ENCODE measurements around the gene PSMG4. TPM values are rescaled to one million over a fixed set of nuclear protein-coding genes. Genes with fewer than 3 reads are reported as not detected.

PSMG4 gene
- polyA plus RNA-seq, 1 donor (not counting 4 experiments of a cell fraction or from before 2014, with no cell fraction given), result 16.3 TPM

- Histone ChIP-seq H3K79me2 (ENCODE audit: control insufficient read depth, insufficient read depth, low read length) (no peaks in the 10 kb centered on the region), H3K9me1 (ENCODE audit: control insufficient read depth, extremely low read depth, insufficient read depth, low read length) (no peaks in the 10 kb centered on the region), H3K9ac (ENCODE audit: control insufficient read depth, extremely low read depth, insufficient read depth, low read length) (no peak overlapping the region), H2AFZ (ENCODE audit: control insufficient read depth, low read length) (no peak overlapping the region), H3K4me1 (ENCODE audit: control insufficient read depth, extremely low read depth, insufficient read depth, low read length) (no peaks in the 10 kb centered on the region), H4K20me1 (ENCODE audit: control insufficient read depth, extremely low read depth, insufficient read depth, low read length) (no peaks in the 10 kb centered on the region), H3K36me3 (ENCODE audit: control insufficient read depth in 2 of 2, extremely low read depth in 1 of 2, insufficient read depth in 2 of 2, low read length in 2 of 2) (peaks cover 0 to 9% of the 10 kb centered on the region in 2 experiments), H3K4me2 (ENCODE audit: control insufficient read depth, extremely low read depth, insufficient read depth, low read depth, low read length) (no peak overlapping the region), H3K9me3 (ENCODE audit: control insufficient read depth, low read depth, low read length) (no peaks in the 10 kb centered on the region), H3K27me3 (ENCODE audit: control insufficient read depth, extremely low read depth, insufficient read depth, low read length) (no peaks in the 10 kb centered on the region), H3K27ac (ENCODE audit: control insufficient read depth, insufficient read depth, low read length) (no peak overlapping the region), H3K4me3 (ENCODE audit: control insufficient read depth in 2 of 3, extremely low read depth in 1 of 3, insufficient read depth in 2 of 3, low read depth in 1 of 3, low read length in 3 of 3) (no peak overlapping the region)
- DNase-seq (ENCODE audit: low read depth, low spot score) (no peak), FAIRE-seq (no peak)
- dilution Hi-C loops (cut with MboI; ENCODE audit: extremely low pct_ligation_motif_present, low sequenced_read_pairs), result no loop called here
- no peak for TF ChIP-seq EZH2 (IDR thresholded peaks at IDR 0.05; ENCODE audit: low read length)
- no peak for TF ChIP-seq CTCF (optimal IDR thresholded peaks at IDR 0.05 in 1 of 3, IDR thresholded peaks at IDR 0.05 in 1 of 3, conservative IDR thresholded peaks at IDR 0.05 in 1 of 3; ENCODE audit: extremely low read depth in 1 of 3, insufficient read depth in 2 of 3, low read length in 3 of 3)
Observed at GRCh38 chr6:3297006-3297405, 38.3 kb downstream of the PSMG4 start.

GRCh38 chr6:3297909-3298308, 39.2 kb downstream of the PSMG4 start:
- H3K36me3 ChIP-seq (ENCODE audit: control insufficient read depth in 2 of 2, extremely low read depth in 1 of 2, insufficient read depth in 2 of 2, low read length in 2 of 2), result peaks cover 0 to 6% of the 10 kb centered on the region in 2 experiments
- H2AFZ ChIP-seq (ENCODE audit: control insufficient read depth, low read length), result no peak overlapping the region
- H4K20me1 ChIP-seq (ENCODE audit: control insufficient read depth, extremely low read depth, insufficient read depth, low read length), result no peaks in the 10 kb centered on the region
- no peak overlapping the region for H3K4me3 ChIP-seq (ENCODE audit: control insufficient read depth in 2 of 3, extremely low read depth in 1 of 3, insufficient read depth in 2 of 3, low read depth in 1 of 3, low read length in 3 of 3)
- H3K4me2 ChIP-seq (ENCODE audit: control insufficient read depth, extremely low read depth, insufficient read depth, low read depth, low read length), result no peak overlapping the region
- H3K79me2 ChIP-seq (ENCODE audit: control insufficient read depth, insufficient read depth, low read length), result no peaks in the 10 kb centered on the region
- H3K9ac ChIP-seq (ENCODE audit: control insufficient read depth, extremely low read depth, insufficient read depth, low read length), result no peak overlapping the region
- H3K4me1 ChIP-seq (ENCODE audit: control insufficient read depth, extremely low read depth, insufficient read depth, low read length), result no peaks in the 10 kb centered on the region
- no peak for DNase-seq (ENCODE audit: low read depth, low spot score)
- TF ChIP-seq EZH2 (IDR thresholded peaks at IDR 0.05; ENCODE audit: low read length) (no peak), CTCF (optimal IDR thresholded peaks at IDR 0.05 in 1 of 3, IDR thresholded peaks at IDR 0.05 in 1 of 3, conservative IDR thresholded peaks at IDR 0.05 in 1 of 3; ENCODE audit: extremely low read depth in 1 of 3, insufficient read depth in 2 of 3, low read length in 3 of 3) (no peak)
- H3K9me1 ChIP-seq (ENCODE audit: control insufficient read depth, extremely low read depth, insufficient read depth, low read length), result no peaks in the 10 kb centered on the region
- H3K27me3 ChIP-seq (ENCODE audit: control insufficient read depth, extremely low read depth, insufficient read depth, low read length), result no peaks in the 10 kb centered on the region
- H3K9me3 ChIP-seq (ENCODE audit: control insufficient read depth, low read depth, low read length), result no peaks in the 10 kb centered on the region
- FAIRE-seq, result no peak
- dilution Hi-C loops (cut with MboI; ENCODE audit: extremely low pct_ligation_motif_present, low sequenced_read_pairs), result no loop called here
- H3K27ac ChIP-seq (ENCODE audit: control insufficient read depth, insufficient read depth, low read length), result no peak overlapping the region
